Panc1 (cell line): ENCODE results near the gene MOB1A.

Source experiments
- POLR2AphosphoS5 ChIP-seq: IDR thresholded peaks from 2 replicates; pipeline ENCODE4 v1.6.1; 2012; ENCODE audit warnings: mild to moderate bottlenecking, low read depth, low read length, moderate library complexity
- TF ChIP-seq, protein P1 (sequence below): fragments of 450-650 bp; IDR thresholded peaks from 2 replicates; pipeline ENCODE4 v1.5.1; 2017; ENCODE audit warnings: mild to moderate bottlenecking

DNA sequence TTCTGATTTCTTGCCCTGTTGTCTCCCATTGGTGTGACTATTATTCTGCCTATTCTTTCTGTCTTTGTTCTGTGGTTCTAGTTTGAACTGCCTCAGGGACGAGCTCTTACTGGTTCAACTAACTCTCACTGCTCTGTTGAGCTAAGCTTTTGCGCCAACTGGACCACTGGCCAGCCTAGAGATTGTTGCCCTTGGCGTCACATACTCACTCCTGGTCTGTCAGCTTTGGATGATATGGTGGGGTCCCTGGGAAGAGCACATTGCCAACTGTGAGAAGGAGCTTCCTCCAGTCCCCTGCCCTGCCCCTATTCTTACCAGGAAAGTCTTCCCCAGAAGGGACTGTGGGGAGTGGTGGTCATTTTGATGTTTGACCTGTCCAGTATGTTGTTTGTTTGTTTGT is 25.8 kb upstream of the MOB1A start:
- TF ChIP-seq, protein P1, sequence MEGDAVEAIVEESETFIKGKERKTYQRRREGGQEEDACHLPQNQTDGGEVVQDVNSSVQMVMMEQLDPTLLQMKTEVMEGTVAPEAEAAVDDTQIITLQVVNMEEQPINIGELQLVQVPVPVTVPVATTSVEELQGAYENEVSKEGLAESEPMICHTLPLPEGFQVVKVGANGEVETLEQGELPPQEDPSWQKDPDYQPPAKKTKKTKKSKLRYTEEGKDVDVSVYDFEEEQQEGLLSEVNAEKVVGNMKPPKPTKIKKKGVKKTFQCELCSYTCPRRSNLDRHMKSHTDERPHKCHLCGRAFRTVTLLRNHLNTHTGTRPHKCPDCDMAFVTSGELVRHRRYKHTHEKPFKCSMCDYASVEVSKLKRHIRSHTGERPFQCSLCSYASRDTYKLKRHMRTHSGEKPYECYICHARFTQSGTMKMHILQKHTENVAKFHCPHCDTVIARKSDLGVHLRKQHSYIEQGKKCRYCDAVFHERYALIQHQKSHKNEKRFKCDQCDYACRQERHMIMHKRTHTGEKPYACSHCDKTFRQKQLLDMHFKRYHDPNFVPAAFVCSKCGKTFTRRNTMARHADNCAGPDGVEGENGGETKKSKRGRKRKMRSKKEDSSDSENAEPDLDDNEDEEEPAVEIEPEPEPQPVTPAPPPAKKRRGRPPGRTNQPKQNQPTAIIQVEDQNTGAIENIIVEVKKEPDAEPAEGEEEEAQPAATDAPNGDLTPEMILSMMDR, result no peak
- no peak for TF ChIP-seq POLR2AphosphoS5
